22Rv1 (cell line): ENCODE data around the gene SPRING1.

Source experiments
- CTCF ChIP-seq: fragments of 450-650 bp; IDR thresholded peaks from 2 replicates; pipeline ENCODE4 v1.5.1; 2017; ENCODE audit warnings: mild to moderate bottlenecking
- ZFX ChIP-seq: fragments of 450-650 bp; IDR thresholded peaks from 2 replicates; pipeline ENCODE4 v1.6.1; 2017; ENCODE audit warnings: antibody characterized with exemption, borderline replicate concordance

- no peak for TF ChIP-seq CTCF
- no peak for TF ChIP-seq ZFX
Measured at GRCh38 chr12:116698116-116698515, 39.8 kb downstream of the SPRING1 start.
